GM21423 (cell line): ENCODE results near the gene SARDH.
"Not testable (repeated sequence)": the region's sequence is repeated elsewhere in the genome, so short reads cannot be mapped to it uniquely, and the experiment has no call there.

Source experiments
- ATAC-seq: cut with Tn5 transposase; IDR thresholded peaks from one replicate; pipeline ENCODE4 v1.9.1; 2021; ENCODE audit warnings: mild to moderate bottlenecking, moderate library complexity; ENCODE audit not compliant: unreplicated experiment

SARDH gene

DNA sequence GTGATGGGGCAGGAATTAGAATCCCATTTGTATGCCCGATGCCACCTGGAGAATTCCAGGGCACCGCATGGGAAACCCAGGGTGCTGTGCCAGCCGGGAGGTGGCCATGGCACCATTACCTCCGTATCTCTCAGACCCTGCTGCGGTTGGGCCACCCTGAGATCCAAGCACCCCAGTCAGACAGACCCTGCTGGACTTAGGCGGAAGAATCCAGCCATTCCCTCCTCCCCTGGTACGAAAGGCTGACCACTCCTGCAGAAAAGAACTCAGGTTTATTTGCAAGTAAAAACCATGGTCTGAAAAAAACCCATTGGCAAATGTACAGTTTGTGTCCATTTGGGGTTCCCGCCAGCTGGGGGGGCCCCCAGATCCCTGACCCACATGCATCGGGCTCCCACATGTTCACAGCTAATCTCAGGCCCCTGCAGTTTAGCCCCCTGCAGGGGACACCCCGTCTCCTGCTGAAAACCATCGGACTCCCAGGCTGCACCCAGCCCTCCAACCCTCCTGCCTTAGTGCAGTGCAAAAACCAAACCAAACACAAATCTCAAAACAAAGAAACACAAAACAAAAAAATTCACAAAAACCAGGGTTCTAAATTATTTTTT is 23.6 kb upstream of the SARDH start:
- no peak for ATAC-seq

DNA sequence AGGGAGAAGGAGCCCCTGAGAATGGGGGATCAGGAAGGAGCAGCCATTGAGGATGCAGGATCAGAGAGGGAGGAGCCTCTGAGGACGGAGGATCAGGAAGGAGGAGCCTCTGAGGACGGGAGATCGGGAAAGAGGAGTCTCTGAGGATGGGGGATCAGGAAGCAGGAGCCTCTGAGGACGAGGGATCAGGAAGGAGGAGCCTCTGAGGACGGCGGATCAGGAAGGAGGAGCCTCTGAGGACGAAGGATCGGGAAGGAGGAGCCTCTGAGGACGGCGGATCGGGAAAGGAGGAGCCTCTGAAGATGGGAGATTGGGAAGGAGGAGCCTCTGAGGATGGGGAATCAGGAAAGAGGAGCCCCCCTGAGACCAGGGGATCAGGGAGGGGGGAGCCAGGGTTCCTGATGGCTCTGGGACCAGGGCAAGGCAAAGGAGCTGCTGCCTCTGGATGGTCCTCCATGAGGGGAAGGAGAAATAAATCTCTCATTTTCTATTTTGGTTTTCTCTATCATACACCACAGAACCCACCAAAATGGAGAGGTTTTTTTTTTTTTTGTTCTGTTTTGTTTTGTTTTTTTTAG is 22.6 kb upstream of the SARDH start:
- no peak for ATAC-seq

DNA sequence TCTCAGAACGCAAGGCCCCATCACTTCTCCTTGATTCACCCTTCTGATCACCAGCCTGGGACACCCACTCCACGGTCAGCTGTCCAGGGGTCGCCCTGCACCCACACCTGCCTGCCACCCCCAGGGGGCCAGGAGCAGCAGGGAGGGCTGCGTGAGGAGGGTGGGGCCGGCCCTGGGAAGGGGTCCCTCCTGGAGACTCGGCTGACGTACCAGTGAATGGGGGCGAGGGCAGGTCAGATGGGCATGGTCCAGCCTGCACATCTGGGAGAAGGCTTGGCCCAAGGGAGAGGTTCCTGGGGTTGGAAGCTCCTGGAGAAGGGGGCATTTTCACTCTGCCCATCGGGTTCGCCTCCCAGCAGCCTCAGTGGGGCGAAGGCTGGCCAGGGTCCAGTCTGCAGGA is 21.8 kb upstream of the SARDH start:
- ATAC-seq: no peak

DNA sequence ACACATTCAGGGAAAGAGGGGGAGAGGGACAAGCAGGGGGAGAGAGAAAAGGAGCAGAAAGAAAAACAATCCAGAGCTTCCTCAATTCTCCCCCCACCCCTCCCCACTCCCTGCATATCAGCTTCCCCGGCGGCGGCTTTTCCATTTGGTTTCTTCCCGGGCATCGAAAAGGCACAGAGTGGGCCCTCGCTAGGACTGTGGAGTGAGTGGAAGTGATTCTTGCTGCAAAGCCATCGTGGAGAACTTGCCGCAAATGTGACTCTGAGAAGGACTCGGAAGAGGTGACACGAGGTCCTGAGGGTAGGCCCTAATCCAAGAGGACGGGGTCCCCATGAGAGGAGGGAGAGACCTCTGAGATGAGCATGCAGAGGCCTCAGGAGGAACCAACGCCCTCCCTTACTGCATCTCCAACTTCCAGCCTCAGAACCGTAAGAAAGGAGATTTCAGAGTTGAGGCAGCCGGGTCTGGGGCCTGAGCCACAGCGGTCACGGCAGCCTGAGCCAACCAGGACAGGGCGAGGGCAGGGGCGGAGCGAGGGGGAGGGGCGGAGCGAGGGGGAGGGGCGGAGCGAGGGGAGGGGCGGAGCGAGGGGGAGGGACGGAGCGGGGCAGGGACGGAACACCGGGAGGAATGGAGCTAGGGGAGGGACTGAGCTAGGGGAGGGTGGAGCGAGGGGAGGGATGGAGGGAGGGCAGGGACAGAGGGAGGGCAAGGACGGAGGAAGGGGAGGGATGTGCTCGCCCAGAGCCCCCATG is 21.2 kb upstream of the SARDH start:
- ATAC-seq: no peak

DNA sequence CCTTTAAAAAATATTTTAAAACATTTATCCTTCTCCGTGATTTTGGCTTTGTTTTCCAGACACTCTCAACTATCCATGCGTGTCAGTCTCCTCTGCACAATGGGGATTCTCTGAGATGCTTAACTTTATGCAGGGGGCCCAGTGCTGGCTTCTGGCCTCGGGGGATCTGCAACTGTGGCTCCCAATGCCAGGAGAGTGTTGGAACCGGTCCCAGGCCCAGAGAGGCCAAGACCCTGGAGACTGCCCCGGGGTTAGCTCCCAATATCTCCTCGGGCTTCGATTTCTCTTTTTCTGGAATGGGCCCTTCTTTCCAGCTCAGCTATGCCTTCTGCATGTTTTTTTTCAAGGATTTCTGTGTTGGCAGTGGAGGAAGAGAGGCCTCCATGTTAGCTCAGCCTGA is 20.1 kb upstream of the SARDH start:
- no peak for ATAC-seq

DNA sequence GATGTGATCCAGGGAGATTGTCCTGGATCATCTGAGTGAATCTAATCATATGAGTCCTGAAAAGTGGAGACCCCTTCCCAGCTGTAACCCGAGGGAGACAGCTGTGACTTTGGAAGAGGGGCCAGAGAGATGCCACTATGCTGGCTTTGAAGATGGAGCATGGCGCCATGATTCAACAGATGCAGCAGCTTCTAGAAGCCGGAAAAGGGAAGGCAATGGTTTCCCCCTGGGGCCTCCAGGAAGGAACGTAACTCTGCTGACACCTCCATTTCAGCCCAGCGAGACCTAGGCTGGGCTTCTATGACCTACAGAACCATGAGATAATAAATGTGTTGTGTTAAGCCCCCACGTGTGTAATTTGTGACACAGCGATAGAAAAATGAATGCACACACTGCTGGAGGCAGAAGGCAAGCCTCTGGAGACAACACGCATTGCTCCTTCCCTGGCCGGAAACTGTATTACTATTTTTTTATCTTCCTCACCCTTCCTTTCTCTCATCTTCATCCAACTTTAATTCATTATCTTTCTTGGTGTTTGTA is 16.6 kb upstream of the SARDH start:
- no peak for ATAC-seq

DNA sequence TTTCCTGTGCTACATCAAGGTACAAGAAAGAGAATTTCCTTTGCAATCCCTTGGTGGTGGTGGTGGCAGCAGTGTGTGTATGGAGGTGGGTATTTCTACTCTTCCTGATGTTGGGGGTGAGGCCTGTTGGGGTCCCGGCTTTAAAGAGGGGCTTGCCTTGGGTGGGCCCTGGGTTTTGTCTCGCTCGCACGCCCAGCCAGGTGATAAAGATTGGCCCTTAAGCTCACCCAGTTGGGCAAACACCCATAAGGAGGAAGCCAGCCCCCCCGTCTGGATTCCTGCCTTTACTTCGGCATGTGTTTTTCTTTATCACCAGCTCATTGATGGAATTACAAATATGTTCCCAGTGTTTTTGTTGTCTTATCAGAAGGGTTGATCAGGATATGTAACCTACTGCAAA is 16.0 kb upstream of the SARDH start:
- no peak for ATAC-seq

DNA sequence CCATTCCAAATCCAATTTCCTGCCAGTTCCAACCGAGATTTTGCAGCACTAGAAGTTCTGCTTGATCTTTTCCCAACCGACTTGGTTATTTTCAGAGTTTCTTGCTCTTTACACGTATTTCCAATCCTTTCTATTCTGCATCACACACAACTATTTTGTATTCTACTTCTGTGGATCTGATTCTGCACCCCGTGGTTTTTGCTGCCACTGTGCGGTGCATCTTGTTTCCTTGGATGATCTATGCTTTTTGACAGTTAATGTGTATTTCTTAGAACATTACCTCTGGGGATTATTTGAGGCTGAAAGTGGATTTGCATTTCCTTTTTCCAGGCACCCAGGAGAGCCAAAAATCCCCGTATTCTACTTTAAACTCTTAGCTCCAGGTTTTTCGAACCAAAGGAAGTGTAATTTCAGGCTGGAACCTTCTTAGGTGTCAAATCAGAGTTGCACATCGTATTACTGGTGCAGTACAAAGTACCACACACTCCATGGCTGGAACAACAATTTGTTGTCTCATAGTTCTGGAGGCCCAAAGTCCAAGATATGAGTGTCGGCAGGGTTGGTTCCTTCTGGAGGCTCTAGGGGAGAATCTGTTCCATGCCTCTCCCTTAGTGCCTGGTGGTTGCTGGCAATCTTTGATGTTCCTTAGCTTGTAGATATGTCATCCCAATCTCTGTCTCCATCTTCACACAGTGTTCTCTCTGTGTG is 14.7 kb upstream of the SARDH start:
- no peak for ATAC-seq

DNA sequence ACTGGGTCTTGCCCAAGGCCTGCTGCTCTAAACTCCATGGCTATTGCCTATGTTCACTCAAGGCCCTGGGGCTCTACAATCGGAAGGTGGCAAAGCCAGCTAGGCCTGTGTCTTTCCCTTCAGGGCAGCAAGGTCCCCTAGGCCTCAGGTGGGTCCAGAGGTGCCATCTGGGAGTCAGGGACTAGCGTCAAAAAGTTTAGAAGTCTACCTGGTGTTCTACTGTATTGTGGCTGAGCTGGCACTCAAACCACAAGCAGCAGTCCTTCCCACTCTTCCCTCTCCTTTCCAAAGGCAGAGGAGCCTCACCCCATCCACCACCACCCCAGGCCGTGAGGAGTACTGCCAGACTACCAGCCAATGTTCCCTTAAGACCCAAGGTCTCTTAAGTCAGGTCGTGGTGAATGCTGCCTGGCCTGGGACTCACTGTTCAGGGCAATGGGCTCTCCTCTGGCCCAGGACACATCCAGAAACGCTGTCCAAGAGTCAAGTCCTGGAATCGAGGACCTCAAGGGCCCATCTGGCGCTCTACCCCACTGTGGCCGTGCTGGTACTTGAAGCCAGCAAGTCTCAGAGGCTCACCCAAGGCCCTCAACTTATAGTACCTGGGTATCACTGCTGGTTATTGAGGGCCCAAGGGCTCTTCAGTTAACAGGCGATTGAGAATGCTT is 13.0 kb upstream of the SARDH start:
- no peak for ATAC-seq

DNA sequence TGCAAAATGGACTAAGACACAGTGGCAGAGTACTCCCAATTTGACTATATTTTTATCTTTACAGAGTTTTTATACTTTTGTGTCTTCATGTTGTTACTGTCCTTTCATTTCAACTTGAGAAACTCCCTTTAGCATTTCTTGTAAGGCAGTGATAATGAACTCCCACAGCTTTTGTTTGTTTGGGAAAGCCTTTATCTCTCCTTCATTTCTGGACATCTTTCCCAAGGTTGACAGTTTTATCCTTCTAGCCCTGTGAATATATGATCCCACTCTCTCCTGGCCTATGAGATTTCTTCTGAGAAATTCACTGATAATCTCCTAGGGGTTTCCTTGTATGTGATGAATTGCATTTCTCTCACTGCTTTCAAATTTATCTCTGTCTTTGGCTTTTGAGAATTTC is 9.2 kb upstream of the SARDH start:
- ATAC-seq: no peak

DNA sequence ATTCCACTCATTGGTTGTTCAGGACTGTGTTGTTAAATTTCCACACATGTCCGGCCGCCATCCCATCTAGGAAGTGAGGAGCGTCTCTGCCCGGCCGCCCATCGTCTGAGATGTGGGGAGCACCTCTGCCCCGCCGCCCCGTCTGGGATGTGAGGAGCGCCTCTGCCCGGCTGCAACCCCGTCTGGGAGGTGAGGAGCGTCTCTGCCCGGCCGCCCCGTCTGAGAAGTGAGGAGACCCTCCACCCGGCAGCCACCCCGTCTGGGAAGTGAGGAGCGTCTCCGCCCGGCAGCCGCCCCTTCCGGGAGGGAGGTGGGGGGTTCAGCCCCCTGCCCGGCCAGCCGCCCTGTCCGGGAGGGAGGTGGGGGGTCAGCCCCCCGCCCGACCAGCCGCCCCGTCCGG is 6.4 kb upstream of the SARDH start:
- ATAC-seq: not testable (repeated sequence)

DNA sequence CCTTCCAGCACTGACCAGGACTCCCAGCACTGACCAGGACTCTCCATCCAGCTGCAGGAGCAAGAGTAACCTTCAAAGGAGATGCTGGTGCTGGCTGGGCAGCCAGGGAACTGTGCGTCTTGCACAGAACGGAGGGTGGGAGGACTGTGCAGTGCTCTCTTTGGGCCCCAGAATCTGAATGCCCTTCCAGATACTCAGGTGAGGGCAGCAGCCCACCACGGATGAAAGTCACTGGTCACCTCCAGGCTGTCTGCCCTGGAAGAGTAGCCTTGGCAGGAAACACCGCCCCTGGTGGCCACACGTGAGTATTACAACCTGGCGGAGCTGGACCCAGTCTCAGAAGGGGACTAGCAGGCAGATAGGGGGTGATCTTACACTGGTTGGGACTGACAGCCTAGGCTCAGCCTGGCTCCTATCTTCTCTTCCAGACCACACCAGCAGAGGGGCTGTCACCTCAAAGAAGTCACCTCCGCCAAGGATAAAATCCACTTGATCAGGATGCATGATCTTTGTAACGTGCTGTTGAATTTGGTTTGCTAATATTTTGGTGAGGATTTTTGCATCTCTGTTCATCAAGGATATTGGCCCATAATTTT is 4.8 kb upstream of the SARDH start:
- ATAC-seq: peak; percentile 54

DNA sequence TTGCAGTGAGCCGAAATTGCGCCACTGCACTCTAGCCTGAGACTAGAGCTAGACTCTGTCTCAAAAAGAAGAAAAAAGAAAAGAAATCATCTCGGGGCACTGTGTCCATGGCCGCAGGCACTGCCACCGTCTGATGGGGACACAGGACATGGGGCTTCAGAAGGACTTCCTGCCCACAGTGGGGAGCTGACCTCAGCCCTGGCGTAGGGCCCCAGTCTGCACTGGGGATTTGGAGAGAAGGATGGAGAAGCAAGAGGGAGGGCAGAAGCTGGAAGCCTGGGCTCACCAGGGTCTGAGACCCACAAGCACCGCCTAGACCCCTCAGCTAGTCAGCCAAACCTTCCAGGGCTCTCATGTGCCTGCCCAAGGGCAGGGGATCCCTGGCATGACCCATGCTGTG is 4.1 kb upstream of the SARDH start:
- ATAC-seq: no peak

DNA sequence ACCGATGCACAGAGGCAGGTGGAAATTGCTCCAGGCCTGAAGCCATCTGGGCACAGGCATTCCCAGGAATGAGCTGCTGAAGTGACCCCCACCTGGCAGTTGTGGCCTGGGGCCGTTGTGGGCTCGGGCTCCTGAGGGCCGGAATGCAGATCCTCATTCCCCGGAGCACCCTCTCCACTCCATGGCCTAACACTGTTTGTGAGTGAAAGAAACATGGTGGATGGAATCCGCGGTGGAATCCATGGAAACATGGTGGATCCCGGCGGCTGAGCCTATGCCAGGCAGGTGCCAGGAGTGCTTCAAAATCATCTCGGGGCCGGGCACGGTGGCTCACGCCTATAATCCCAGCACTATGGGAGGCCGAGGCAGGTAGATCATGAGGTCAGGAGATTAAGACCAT is 3.6 kb upstream of the SARDH start:
- no peak for ATAC-seq

DNA sequence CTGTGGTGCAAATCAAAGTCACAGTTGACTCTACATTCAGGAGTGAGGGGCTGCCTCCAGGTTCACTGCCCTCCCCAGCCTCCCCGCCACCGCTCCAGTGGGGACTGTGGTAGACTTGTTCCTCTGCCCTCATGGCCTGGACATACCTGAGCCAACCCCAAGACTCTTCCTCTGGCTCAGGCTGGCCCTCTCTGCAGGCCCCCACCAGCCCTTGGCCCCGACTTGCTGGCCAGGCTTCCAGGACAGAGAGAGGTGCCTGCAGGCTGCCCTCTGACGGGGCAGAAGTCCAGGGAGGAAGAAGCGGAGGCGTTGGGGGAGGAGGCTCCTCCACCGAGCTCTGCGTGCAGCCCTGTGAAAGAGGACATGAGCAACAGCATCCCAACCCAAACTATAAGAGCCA is 2.8 kb upstream of the SARDH start:
- ATAC-seq: no peak

DNA sequence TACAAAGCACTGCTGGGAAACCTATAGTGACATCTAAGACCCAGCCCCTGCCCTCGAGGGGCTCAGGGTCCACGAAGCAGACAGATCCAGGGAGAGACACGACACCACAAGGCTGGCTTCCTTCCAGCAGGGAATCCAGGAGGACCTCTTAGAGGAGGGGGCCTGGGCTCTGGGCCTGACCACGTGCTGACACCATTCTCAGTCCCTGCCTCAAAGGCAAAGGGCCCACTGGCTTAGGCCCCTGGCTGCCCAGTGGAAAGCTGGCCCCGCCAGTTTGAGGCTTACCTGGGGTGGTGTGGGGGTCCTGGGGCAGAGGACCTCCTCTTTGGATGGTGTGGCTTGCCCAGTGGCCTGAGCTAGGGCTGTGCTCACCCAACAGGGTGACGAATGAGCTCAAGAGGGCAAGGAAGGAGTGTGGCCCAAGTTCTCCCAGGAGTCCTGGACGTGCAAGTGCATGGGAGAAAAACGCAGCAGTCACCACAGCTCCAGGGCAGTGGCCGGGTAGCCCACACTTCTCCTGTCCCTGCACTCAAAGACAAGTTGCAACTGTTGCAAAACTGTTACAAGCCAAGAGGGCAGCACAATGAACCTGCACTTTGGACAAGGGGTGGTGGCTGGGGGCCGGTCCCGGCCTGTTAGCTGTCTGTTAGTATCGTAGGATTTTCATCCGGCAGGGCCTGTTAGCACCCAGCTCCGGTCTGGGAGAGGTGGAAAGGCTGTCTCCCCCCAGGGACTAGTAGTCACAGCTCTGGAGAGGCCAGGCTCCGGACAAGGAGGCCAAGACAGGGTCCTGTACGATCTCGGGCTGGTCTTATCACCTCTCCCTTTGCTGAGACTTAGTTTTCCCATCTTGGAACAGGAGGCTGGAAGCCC is 1.5 kb upstream of the SARDH start:
- ATAC-seq: no peak

DNA sequence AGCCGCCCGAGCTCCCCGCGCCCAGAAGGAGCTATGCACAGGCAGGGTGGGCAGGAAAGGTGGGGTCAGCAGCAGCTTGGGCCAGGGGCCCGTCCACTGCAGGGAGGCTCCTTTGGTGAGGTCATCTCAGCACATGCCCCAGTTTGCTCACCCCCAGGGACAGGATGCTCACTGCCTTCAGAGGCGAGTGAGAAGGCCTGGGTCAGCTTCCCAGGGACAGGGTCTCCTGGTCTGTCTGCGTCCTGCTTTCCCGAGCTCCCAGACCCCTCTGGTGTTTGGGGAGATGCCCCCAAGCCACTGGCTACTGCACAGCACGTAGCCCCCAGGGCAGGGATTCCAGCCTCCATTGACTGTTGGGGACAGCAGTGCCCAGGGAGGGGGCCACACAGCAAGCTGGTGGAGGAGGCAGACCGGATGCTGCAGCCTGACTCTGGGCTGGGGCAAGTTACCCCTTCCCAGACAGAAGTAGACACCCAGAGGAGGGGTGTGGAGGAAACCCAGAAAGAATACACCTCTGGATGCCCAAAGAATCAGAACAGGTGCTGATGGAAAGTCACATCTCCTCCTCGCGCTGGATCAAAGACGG is 581 bp upstream of the SARDH start:
- no peak for ATAC-seq

DNA sequence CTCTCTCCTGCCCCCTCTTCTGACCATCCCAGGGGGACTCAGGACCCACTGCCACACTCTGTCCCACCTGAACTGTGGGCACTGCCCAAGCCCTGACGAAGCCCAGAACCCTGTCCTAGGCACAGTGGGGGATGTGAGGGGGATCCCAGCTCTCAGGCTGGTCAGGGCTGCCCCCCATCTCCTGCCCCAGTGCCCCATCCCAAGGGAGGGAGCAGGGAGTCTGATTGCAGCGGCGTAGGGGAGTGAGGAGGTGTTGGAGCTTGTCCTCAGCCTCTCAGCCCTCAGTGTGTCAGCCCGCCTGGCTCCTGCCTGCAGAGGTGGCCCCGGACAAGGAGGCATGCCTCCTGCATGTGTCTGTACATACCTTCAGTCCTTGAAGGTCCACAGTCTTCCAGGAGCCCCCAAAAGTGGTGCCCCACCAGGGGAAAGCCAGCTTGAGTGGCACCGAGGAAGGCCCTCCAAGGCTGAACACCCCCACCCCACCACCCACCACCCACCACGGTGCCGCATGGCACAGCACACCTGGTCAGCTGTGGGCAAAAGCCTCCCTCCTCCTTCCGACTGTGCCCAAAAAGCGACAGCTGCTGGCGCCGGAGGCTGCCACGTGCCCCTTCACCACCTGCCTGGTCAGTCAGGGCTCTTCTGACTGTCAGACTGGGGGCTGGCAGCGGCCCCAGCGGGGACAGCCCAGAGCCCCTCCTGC is 930 bp downstream of the SARDH start:
- no peak for ATAC-seq

DNA sequence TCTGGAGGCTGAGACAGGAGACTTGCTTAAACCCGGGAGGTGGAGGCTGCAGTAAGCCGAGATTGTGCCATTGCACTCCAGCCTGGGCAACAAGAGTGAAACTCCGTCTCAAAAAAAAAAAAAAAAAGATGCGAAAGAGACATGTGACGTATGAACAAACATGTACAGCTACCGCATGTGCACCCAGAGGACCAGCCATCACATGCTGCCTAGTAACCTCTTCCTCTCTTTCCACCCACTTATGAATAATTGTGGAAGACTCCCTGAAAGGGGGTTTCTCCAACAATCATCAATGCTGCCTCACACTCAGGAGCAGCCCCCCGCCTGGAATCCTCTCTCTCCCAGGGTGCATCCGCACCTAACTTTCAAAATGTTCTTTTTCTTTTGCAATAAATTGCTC is 2.2 kb downstream of the SARDH start:
- ATAC-seq: no peak
